Thyroid gland (tissue), 4 donors: ENCODE data around the gene CPLX3. TPM values are rescaled to one million over a fixed set of nuclear protein-coding genes. Genes with fewer than 3 reads are reported as not detected.
A peak's percentile ranks its signal among the peaks of the same experiment; 100 is the strongest.

Experiments used
- DNase-seq, 2 donors: peaks; one replicate each; pipeline ENCODE4 v3.0.0-alpha.2; 2019
- H3K27ac ChIP-seq, 3 donors: fragments of 200-600 bp; sonication (generic); 1 replicate in 2 of 3; 2 replicates in 1 of 3; pipeline ENCODE4 v1.5.1; 2016 to 2019; ENCODE audit warnings: mild to moderate bottlenecking in 1 of 3, moderate library complexity in 1 of 3
- H3K27me3 ChIP-seq: fragments of 200-600 bp; sonication (generic); one replicate; pipeline ENCODE4 v1.5.1; 2019
- H3K36me3 ChIP-seq, 2 donors: fragments of 200-600 bp; sonication (generic); one replicate each; pipeline ENCODE4 v1.5.1; 2016 to 2019
- H3K4me1 ChIP-seq, 2 donors: fragments of 200-600 bp; sonication (generic); one replicate each; pipeline ENCODE4 v1.5.1; 2017 to 2019
- H3K4me3 ChIP-seq, 3 donors: fragments of 200-600 bp; sonication (generic); replicated peaks in 1 of 3; 1 replicate in 2 of 3; 2 replicates in 1 of 3; pipeline ENCODE4 v1.5.1; 2016; ENCODE audit warnings: mild to moderate bottlenecking in 1 of 3
- H3K9me3 ChIP-seq: fragments of 200-600 bp; sonication (generic); one replicate; pipeline ENCODE4 v1.5.1; 2017
- CTCF ChIP-seq, 6 experiments: fragments of 200-600 bp in 3 of 6; fragments of 450-650 bp in 3 of 6; sonication (generic) in 3 of 6; IDR thresholded peaks; one replicate each; pipeline ENCODE4 v1.5.1; 2016 to 2019; ENCODE audit warnings: antibody characterized with exemption in 6 of 6, mild to moderate bottlenecking in 2 of 6, inconsistent platforms in 1 of 6, moderate library complexity in 1 of 6
- POLR2A ChIP-seq, 2 donors: fragments of 450-650 bp; IDR thresholded peaks; one replicate each; pipeline ENCODE4 v1.6.1; 2017; ENCODE audit warnings: antibody characterized with exemption in 2 of 2, mild to moderate bottlenecking in 2 of 2, moderate library complexity in 1 of 2
- WGBS, 2 donors: methylation state at CpG; one replicate each; pipeline ENCODE4 v1.1.5; 2017; 5-methylcytosine and 5-hydroxymethylcytosine counted together
- intact Hi-C: fragments of 100-400 bp; cut with DNase I; formaldehyde crosslinking; loops from one replicate; pipeline ENCODE4 v1.15.1; 2023
- total RNA-seq, 4 donors: library from RNA; depleted of rRNA; stranded (reverse); fragments of >200 nt; gene quantifications; one replicate each; pipeline ENCODE4 v1.2.3, GENCODE V29; 2016

Gene CPLX3
- total RNA-seq, 4 donors from 2014 or later = not detected

DNA sequence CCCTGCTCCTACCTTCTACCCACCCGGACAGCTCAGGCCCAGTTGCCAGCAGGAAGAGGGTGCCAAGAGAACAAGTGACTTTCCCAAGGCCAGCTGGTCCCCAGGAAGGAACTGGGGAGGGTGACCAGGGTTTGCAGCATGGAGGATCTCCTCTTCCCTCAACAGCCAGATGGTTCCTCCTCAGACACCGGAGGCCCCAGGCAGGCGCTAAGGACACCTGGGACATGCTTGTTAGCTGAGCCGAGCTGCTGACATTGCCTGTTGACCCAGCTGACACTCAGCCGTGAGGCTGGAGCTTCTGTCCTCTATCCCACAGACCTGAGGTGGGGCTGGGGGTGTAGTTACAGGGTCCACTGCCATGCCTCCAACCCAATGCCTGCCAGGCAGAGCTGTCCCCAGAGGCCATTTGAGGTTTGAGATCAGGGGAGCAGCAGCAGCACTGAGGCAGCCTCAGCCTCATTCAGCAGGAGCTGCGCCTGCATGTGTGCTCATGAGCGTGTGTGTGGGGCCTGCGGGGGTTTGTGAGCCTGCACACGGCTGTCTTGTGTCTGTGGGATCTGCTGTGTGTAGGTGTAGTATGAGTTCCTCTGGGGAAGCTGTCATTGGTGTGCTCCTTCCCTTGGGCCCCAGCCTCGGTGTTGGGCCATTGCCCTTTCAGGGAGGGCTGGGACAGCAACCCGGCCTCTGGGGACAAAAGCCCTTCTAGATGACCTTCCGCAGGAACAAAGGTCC lies 7.1 kb downstream of the CPLX3 start:
- intact Hi-C loops = loop anchor here (10.0 kb wide), 1 partner anchor 111 kb away; no protein-coding TSS in a partner anchor
- H3K4me1 ChIP-seq = no peaks in the 10 kb centered on the region
- no peak overlapping the region for H3K4me3 ChIP-seq
- TF ChIP-seq CTCF (IDR thresholded peaks at IDR 0.05) = no peak
- TF ChIP-seq POLR2A (IDR thresholded peaks at IDR 0.05) = no peak
- no peaks in the 10 kb centered on the region for H3K27me3 ChIP-seq
- H3K9me3 ChIP-seq = no peaks in the 10 kb centered on the region
- 77 to 90% methylated on average over 7 to 10 of the region's 12 CpGs for WGBS, 2 donors
- peaks cover 0 to 3% of the 10 kb centered on the region in 2 donors for H3K36me3 ChIP-seq
- DNase-seq = no peak
- no peak overlapping the region for H3K27ac ChIP-seq

DNA sequence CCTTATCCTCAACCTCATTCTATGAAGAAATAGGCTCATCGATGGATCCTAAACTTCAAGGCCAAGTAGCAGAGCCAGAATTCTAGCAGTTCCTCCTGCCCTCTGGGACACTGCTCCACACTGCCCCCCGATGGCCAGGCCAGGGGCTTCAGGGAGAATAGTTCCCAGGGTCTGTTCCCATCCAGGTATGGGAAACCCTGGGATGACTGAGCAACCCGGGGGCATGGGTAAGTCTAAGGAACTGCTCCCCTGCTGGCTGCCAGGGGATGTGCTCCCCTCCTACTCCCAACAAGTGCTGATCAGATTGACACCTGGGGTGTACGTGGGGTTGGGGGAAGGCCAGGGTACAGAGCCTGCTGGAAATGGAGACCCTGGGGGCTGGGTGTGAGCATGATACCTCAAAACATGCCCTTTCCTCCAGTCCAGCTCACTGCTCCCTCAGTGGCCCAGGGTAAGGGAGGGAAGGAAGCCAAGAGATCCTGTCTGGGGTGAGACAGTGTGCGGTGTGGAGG lies 8.9 kb downstream of the CPLX3 start:
- TF ChIP-seq POLR2A (IDR thresholded peaks at IDR 0.05) (no peak), CTCF (IDR thresholded peaks at IDR 0.05) (peak; percentile 32 to 75 (median 59))
- WGBS, 2 donors = 30 to 52% methylated on average over 4 of the region's 5 CpGs

DNA sequence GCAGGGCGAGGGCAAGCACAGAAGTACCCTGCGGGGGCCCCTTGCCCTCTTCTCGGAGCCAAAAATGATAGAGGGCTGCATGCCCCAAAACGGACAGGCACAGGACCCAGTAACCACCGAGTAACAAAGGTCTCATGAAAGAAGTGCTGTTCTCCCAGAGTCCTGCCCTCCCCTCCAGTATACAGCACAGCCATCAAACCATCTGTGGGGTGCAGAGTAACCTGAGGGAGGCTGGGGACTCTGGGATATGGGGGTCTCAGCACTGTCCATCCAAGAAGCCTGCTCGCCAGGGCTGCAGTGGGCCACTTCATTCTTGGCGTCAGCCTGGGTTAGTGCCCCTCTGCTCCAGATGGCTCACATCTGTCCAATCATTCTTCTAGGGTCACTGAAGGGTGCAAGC lies 10.4 kb downstream of the CPLX3 start:
- H3K27ac ChIP-seq = no peak overlapping the region

More for the DNA sequence above, 8.9 kb downstream of the CPLX3 start:
- no peaks in the 10 kb centered on the region for H3K27me3 ChIP-seq
- peak; percentile 58 to 65 for DNase-seq
- no peak overlapping the region for H3K4me3 ChIP-seq
- intact Hi-C loops = loop anchor here (5.0 to 10.0 kb wide), 2 partner anchors 63 to 109 kb away; no protein-coding TSS in a partner anchor
- H3K9me3 ChIP-seq = no peaks in the 10 kb centered on the region
- no peak overlapping the region for H3K27ac ChIP-seq
- no peaks in the 10 kb centered on the region for H3K4me1 ChIP-seq
- peaks cover 0 to 3% of the 10 kb centered on the region in 2 donors for H3K36me3 ChIP-seq

GRCh38 chr15:74837482-74838136 lies 11.2 kb downstream of the CPLX3 start:
- DNase-seq = no peak
- no peaks in the 10 kb centered on the region for H3K27me3 ChIP-seq
- no peaks in the 10 kb centered on the region for H3K9me3 ChIP-seq
- H3K4me3 ChIP-seq = no peak overlapping the region
- 82 to 86% methylated on average over 13 to 15 of the region's 15 CpGs for WGBS, 2 donors
- intact Hi-C loops = loop anchor here (5.0 to 10.0 kb wide), 2 partner anchors 65 to 107 kb away; no protein-coding TSS in a partner anchor
- peaks cover 0 to 3% of the 10 kb centered on the region in 2 donors for H3K36me3 ChIP-seq
- peaks cover 15% of the 10 kb centered on the region in 2 donors for H3K4me1 ChIP-seq
- H3K27ac ChIP-seq = no peak overlapping the region
- no peak for TF ChIP-seq POLR2A (IDR thresholded peaks at IDR 0.05)
- TF ChIP-seq CTCF (IDR thresholded peaks at IDR 0.05) = no peak

More for the DNA sequence above, 10.4 kb downstream of the CPLX3 start:
- H3K27me3 ChIP-seq = no peaks in the 10 kb centered on the region
- no peak overlapping the region for H3K4me3 ChIP-seq
- TF ChIP-seq CTCF (IDR thresholded peaks at IDR 0.05) (no peak), POLR2A (IDR thresholded peaks at IDR 0.05) (no peak)
- intact Hi-C loops = loop anchor here (5.0 to 10.0 kb wide), 2 partner anchors 65 to 108 kb away; no protein-coding TSS in a partner anchor
- WGBS, 2 donors = 97 to 99% methylated on average over 7 of the region's 7 CpGs
- no peaks in the 10 kb centered on the region for H3K9me3 ChIP-seq
- peaks cover 0 to 3% of the 10 kb centered on the region in 2 donors for H3K36me3 ChIP-seq
- peaks cover 9 to 10% of the 10 kb centered on the region in 2 donors for H3K4me1 ChIP-seq
- no peak for DNase-seq
